HUES64 (cell line): ENCODE measurements around the gene ZNF354C.
A peak's percentile ranks its signal among the peaks of the same experiment; 100 is the strongest.
"Not testable (repeated sequence)": the region's sequence is repeated elsewhere in the genome, so short reads cannot be mapped to it uniquely, and the experiment has no call there.

Experiments
- H3K27ac ChIP-seq: 2 replicates; pipeline ENCODE4 v1.7.0; 2013; ENCODE audit warnings: low read depth, low read length, inconsistent platforms
- H3K27me3 ChIP-seq: 2 replicates; pipeline ENCODE4 v1.6.1; 2013; ENCODE audit warnings: mild to moderate bottlenecking, low read length; ENCODE audit not compliant: insufficient read depth
- H3K36me3 ChIP-seq: 2 replicates; pipeline ENCODE4 v1.6.1; 2013; ENCODE audit warnings: mild to moderate bottlenecking, low read length; ENCODE audit not compliant: insufficient read depth
- H3K4me1 ChIP-seq: 2 replicates; pipeline ENCODE4 v1.6.1; 2013; ENCODE audit warnings: mild to moderate bottlenecking, low read length, moderate library complexity; ENCODE audit not compliant: insufficient read depth
- H3K4me3 ChIP-seq: 2 replicates; pipeline ENCODE4 v1.5.1; 2013; ENCODE audit warnings: mild to moderate bottlenecking, low read length, moderate library complexity
- H3K9ac ChIP-seq: 2 replicates; pipeline ENCODE4 v1.6.1; 2013; ENCODE audit warnings: mild to moderate bottlenecking, low read depth, low read length
- H3K9me3 ChIP-seq: 2 replicates; pipeline ENCODE4 v1.6.1; 2013; ENCODE audit warnings: low read depth, low read length; ENCODE audit not compliant: insufficient read depth
- WGBS: fragments of 150-250, 120-280 bp; methylation state at CpG from one replicate; pipeline ENCODE4 v1.1.7; 2013; ENCODE audit warnings: missing lambda C conversion rate; 5-methylcytosine and 5-hydroxymethylcytosine counted together

Gene ZNF354C

DNA sequence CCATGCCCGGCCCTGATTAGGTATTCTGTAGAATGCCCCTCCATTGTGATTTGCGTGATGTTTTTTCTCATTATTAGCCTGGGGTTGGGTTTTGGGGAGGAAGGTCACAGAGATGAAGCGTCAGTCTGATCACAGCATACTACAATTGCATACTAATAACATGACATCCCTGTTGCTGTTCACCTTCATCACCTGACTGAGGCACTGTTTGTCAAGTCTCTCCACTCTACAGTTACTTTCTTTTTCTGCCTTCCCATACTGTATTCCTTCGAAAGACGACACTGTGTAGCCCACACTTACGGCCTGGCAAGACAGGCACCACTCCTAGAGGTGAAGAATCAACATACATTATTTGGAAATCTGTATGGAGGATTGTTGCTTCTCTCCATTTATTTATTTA lies 5.5 kb downstream of the ZNF354C start:
- WGBS, result 93% methylated on average over 5 of the region's 6 CpGs
- Histone ChIP-seq H3K9me3 (peaks cover 75% of the 10 kb centered on the region), H3K27ac (no peak overlapping the region), H3K4me1 (no peaks in the 10 kb centered on the region), H3K4me3 (no peak overlapping the region), H3K27me3 (no peaks in the 10 kb centered on the region), H3K36me3 (peaks cover 17% of the 10 kb centered on the region), H3K9ac (no peak overlapping the region)

DNA sequence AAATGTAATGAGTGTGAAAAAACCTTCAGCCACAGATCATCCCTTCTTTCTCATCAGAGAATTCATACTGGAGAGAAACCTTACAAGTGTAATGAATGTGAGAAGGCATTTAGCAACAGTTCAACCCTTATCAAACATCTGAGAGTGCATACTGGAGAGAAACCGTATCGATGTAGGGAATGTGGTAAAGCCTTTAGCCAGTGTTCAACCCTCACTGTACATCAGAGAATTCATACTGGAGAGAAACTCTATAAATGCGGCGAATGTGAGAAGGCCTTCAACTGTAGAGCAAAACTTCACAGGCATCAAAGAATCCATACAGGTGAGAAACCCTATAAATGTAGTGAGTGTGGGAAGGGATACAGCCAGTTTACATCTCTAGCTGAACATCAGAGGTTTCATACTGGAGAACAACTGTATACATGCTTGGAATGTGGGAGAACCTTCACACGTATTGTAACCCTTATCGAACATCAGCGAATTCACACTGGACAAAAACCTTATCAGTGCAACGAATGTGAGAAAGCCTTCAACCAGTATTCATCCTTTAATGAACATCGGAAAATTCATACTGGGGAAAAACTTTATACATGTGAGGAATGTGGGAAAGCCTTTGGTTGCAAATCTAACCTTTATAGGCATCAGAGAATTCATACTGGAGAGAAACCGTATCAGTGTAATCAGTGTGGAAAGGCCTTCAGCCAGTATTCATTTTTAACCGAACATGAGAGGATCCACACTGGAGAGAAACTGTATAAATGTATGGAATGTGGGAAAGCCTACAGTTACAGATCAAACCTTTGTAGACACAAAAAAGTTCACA lies 19.2 kb downstream of the ZNF354C start:
- Histone ChIP-seq H3K9ac (no peak overlapping the region), H3K27ac (no peak overlapping the region), H3K9me3 (peaks cover 97% of the 10 kb centered on the region), H3K27me3 (no peaks in the 10 kb centered on the region), H3K4me1 (no peaks in the 10 kb centered on the region), H3K4me3 (0 out of 2 replicates have a peak overlapping the region, but pooled peaks have one; percentile 11), H3K36me3 (peaks cover 42% of the 10 kb centered on the region)
- 94% methylated on average over 9 of the region's 11 CpGs for WGBS

DNA sequence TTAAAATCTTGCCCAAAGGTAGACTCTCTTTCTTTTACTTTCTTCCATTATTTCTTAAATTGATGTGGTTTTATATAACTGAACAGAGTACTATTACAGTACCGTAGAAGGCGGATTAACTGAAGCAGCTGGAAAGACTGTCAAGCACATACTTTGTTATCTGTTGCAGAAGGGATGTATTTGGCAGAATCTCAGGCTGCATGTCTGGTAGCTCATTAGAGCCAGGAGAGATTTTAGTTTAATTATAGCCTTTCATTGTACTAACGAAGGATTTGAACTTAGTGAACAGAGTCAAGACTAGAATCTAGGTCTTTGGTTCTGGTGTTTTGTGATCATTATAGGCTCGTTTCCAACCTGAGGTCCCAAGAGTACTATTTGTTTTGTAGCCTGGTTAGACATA lies 20.6 kb downstream of the ZNF354C start:
- no peak overlapping the region for H3K27ac ChIP-seq
- no peak overlapping the region for H3K4me3 ChIP-seq
- H3K27me3 ChIP-seq, result no peaks in the 10 kb centered on the region
- peaks cover 100% of the 10 kb centered on the region for H3K9me3 ChIP-seq
- H3K9ac ChIP-seq, result no peak overlapping the region
- H3K36me3 ChIP-seq, result peaks cover 42% of the 10 kb centered on the region
- 86% methylated on average over 4 of the region's 4 CpGs for WGBS
- no peaks in the 10 kb centered on the region for H3K4me1 ChIP-seq

DNA sequence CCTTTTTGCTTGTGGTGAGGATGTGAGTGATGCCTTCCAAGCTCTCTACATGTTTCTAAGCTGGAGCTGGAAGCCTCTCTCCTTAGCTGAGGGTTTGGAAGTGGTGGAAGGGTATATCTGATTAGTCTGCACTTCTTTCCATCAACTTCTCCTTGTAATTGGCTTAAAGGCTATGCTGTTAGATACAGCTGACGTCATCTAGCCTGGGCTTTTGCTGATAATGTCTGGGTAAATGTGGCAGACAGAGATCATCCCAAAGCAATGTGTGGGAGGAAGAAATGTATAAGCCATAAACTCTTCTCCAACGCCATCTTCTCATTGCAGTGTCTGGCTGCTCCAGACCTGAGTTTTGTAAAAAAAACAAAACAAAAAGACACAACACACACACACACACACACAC lies 29.3 kb downstream of the ZNF354C start:
- Histone ChIP-seq H3K27ac (no peak overlapping the region), H3K9ac (no peak overlapping the region), H3K27me3 (no peaks in the 10 kb centered on the region), H3K36me3 (no peaks in the 10 kb centered on the region), H3K9me3 (peaks cover 86% of the 10 kb centered on the region), H3K4me1 (no peaks in the 10 kb centered on the region), H3K4me3 (no peak overlapping the region)
- WGBS, result 45% methylated on average over 2 of the region's 2 CpGs

DNA sequence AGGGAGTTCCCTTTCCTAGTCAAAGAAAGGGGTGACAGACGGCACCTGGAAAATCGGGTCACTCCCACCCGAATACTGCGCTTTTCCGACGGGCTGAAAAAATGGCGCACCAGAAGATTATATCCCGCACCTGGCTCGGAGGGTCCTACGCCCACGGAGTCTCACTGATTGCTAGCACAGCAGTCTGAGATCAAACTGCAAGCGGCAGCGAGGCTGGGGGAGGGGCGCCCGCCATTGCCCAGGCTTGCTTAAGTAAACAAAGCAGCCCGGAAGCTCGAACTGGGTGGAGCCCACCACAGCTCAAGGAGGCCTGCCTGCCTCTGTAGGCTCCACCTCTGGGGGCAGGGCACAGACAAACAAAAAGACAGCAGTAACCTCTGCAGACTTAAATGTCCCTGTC lies 41.1 kb downstream of the ZNF354C start:
- 89% methylated on average over 17 of the region's 17 CpGs for WGBS
- peak overlapping the region; percentile 19; the same call in 1 of the 2 replicates for H3K4me3 ChIP-seq
- H3K27ac ChIP-seq, H3K27me3 ChIP-seq, H3K4me1 ChIP-seq, H3K36me3 ChIP-seq, H3K9ac ChIP-seq: not testable (repeated sequence)
- peaks cover 42% of the 10 kb centered on the region for H3K9me3 ChIP-seq

DNA sequence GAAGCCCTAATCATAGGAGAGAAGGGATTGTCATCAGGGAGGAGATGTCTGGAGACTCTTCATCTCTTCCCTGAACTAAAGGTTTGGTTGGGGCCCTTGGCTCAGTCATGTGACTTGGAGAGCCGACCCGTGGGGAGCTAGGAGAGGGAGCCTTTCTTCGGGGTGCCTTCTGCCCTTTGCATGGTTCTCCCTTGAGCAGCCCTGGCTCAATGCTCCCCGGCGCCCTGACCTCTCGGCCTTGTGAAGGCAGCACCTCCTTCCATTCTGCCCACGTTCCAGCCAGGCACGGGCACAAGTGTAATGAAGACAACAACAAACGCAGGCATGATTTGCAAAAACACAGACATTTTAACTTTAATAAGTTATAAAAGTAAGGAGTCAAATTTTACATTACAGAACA lies 50.4 kb downstream of the ZNF354C start:
- Histone ChIP-seq H3K4me1 (no peaks in the 10 kb centered on the region), H3K9ac (no peak overlapping the region), H3K9me3 (peaks cover 71% of the 10 kb centered on the region), H3K36me3 (no peaks in the 10 kb centered on the region), H3K27me3 (no peaks in the 10 kb centered on the region), H3K4me3 (no peak overlapping the region), H3K27ac (no peak overlapping the region)
- WGBS, result 88% methylated on average over 9 of the region's 9 CpGs

DNA sequence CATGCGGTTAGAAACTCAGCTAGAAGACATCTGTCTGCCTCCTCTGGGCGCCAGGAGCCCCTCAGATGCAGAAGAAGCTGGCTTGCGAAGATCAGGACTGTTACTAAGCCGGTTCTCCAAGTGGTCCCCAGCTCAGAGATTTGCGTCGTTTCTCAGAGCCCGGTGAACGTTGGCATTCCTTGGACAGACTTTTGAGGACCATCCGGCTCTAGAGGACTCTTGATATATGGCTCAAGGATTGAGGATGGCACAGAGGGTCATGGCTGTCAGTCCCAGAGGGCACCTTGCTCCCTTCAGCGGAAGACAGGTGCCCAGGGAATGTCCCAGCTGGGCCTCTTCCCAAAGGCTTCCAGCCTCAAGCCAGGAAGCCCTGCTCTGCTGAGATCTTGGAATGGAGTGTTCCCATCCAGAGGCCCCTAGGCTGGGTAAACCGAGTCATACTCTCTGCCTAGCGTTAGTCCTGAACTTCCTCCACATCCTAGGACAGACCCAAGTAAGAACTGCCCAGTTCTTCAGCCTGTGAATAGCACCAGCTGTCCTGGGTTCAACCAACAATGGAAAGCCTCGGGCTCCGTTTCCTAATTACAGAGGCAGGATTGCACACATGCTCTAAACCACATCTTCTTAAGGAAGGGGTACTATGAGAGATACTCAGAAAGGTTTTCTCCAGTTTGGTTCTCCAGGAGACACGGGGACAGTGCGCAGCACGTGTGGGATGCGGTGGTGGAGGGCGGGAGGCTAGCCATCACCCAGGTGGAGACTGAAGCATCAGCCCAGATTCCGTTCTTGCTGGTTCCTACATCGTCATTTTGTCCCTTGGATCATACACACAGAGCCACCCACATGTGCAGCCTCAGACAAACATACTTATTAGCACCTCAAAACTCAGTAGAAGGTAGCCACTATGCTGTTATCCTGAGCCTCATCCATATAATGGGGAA lies 51.4 kb downstream of the ZNF354C start:
- H3K9me3 ChIP-seq, result peaks cover 75% of the 10 kb centered on the region
- H3K4me1 ChIP-seq, result no peaks in the 10 kb centered on the region
- WGBS, result 79% methylated on average over 21 of the region's 21 CpGs

DNA sequence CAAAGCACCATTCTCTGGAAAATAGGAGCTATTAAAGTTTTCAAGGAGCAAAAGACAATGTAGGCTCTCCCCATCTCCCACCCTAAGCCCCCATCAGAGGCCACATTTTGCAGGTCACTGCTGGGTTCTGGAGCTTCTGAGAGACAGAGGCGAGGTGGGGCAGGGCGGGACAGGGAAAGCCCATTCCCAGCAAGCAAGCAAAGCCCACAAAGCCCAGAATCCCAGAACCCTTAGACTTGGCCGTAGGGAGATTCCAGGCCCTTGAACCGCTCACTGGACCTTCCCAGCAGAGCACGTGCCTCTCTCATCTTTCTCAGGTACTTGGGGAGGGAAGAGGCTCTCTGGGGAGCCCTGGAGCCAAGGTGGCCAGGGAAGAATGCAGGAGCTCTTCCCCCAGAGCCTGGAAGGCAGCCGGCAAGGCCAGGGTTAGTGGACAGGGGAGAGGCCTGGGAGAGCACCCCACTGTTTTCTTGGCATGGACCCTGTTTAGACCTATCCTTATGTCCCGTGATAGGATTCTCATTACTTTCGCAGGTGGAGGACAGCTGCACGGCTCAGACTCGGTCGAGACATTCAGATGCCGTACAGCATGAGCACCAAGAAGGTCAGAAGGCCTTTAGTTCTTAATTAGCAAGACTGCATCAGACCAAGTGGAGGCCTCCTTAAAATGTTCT lies 52.4 kb downstream of the ZNF354C start:
- no peaks in the 10 kb centered on the region for H3K36me3 ChIP-seq
- 90% methylated on average over 12 of the region's 12 CpGs for WGBS

More for the DNA sequence above, 51.4 kb downstream of the ZNF354C start:
- no peak overlapping the region for H3K9ac ChIP-seq
- H3K27ac ChIP-seq, result no peak overlapping the region
- H3K4me3 ChIP-seq, result no peak overlapping the region
- H3K27me3 ChIP-seq, result no peaks in the 10 kb centered on the region
- no peaks in the 10 kb centered on the region for H3K36me3 ChIP-seq

DNA sequence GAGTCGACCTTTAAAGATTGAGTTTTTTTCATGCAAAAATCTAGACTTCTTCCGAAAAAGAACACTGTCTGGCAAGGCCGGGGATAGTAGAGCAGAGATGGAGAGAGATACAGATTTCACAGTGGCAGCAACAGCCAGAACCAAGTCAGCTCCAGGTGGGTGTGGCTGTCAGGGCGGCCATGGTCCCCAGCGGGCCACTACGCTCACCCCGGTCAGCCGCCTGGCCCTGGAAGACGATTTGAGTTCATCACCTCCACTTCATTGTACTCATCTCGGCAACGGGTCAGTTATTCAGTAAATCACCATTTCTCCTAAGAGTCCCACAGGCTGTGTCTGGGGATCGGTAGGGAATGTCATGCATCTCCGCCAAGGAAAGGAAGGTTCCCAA lies 53.0 kb downstream of the ZNF354C start:
- WGBS, result 89% methylated on average over 13 of the region's 13 CpGs

More for the DNA sequence above, 52.4 kb downstream of the ZNF354C start:
- H3K27ac ChIP-seq, result no peak overlapping the region
- H3K9me3 ChIP-seq, result peaks cover 76% of the 10 kb centered on the region
- H3K4me1 ChIP-seq, result no peaks in the 10 kb centered on the region
- H3K9ac ChIP-seq, result no peak overlapping the region
- no peak overlapping the region for H3K4me3 ChIP-seq
- no peaks in the 10 kb centered on the region for H3K27me3 ChIP-seq

DNA sequence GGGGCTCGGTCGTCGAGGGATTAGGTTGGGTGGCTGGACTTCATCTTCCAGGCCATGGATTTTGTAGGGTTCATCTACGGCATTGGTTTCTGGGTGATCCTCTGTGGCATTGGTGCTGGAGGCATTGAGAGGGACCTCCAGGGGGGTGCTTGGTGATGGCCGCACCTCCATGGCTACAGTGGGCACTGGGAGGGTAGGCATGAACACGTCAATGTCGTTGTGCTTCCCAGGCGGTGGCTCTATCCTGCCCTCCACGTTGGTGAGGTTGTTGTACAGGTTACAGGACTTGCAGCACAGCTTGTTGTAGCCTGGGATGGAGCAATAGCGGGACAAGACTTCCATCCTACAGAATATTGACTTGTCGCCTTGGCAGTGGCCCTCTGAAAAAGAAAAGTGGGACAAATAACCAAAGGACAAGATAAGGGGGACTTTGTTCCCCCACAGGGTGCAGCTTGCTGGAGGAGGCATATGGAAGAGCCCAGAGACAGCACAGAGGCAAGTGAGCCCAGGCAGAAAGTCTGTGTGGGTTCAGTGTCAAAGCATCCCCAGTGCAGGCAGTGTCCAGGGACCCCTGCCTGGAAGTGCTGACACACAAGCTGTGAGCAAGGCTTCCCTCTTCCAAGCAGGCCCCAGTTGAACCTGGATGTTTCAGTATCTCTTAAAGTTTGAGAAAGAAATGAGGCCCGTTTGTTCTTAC lies 53.9 kb downstream of the ZNF354C start:
- WGBS, result 82% methylated on average over 12 of the region's 12 CpGs
- peaks cover 71% of the 10 kb centered on the region for H3K9me3 ChIP-seq

More for the DNA sequence above, 53.0 kb downstream of the ZNF354C start:
- Histone ChIP-seq H3K36me3 (no peaks in the 10 kb centered on the region), H3K4me1 (no peaks in the 10 kb centered on the region), H3K27ac (no peak overlapping the region), H3K4me3 (no peak overlapping the region), H3K27me3 (no peaks in the 10 kb centered on the region), H3K9me3 (peaks cover 77% of the 10 kb centered on the region), H3K9ac (no peak overlapping the region)

More for the DNA sequence above, 53.9 kb downstream of the ZNF354C start:
- Histone ChIP-seq H3K4me1 (no peaks in the 10 kb centered on the region), H3K27ac (no peak overlapping the region), H3K27me3 (no peaks in the 10 kb centered on the region), H3K36me3 (no peaks in the 10 kb centered on the region), H3K4me3 (no peak overlapping the region), H3K9ac (no peak overlapping the region)
